Activated naive CD8-positive, alpha-beta T cell treated with anti-CD3 and anti-CD28 coated beads, Interleukin-2, amount 10 ng/mL, durations not matched to agents 7 days and 5 days (primary cell): ENCODE results near the gene ADGRB3. TPM values are rescaled to one million over a fixed set of nuclear protein-coding genes. Genes with fewer than 3 reads are reported as not detected.
"Not testable (repeated sequence)": the region's sequence is repeated elsewhere in the genome, so short reads cannot be mapped to it uniquely, and the experiment has no call there.

Source experiments
- ATAC-seq: fragments of 150-1000 bp; cut with Tn5 transposase; one replicate; pipeline ENCODE4 v1.10.0; 2021; ENCODE audit warnings: low read depth, moderate library complexity
- POLR2A ChIA-PET: fragments of 350-600 bp; sonication (Branson Sonifier 250); formaldehyde crosslinking; loops from one replicate; lab custom pipeline; 2021; ENCODE audit warnings: antibody characterized with exemption; lab: Charles Lee
- DNase-seq: peaks from one replicate; pipeline ENCODE4 v3.0.0; 2021
- H3K27ac Mint-ChIP-seq: one replicate; pipeline ENCODE4 v1.8.0; 2022; ENCODE audit warnings: mild to moderate bottlenecking, mixed read lengths
- H3K27me3 Mint-ChIP-seq: one replicate; pipeline ENCODE4 v1.8.0; 2022; ENCODE audit warnings: mild to moderate bottlenecking, moderate library complexity, mixed read lengths
- H3K36me3 Mint-ChIP-seq: one replicate; pipeline ENCODE4 v1.8.0; 2021; ENCODE audit warnings: mild to moderate bottlenecking, mixed read lengths
- H3K4me1 Mint-ChIP-seq: one replicate; pipeline ENCODE4 v1.8.0; 2021; ENCODE audit warnings: mixed read lengths
- H3K4me3 Mint-ChIP-seq: one replicate; pipeline ENCODE4 v1.8.0; 2022; ENCODE audit warnings: mild to moderate bottlenecking, moderate library complexity, mixed read lengths
- H3K9me3 Mint-ChIP-seq: one replicate; pipeline ENCODE4 v1.8.0; 2021; ENCODE audit warnings: mixed read lengths
- total RNA-seq, 2 experiments: library from RNA; stranded (reverse); gene quantifications; one replicate each; pipeline ENCODE4 v1.2.3, GENCODE V29; 2021

The ADGRB3 gene
- total RNA-seq, 2 experiments from 2014 or later, result not detected

- no peak overlapping the region for H3K4me3 Mint-ChIP-seq
- no peaks in the 10 kb centered on the region for H3K27me3 Mint-ChIP-seq
- no peak for ATAC-seq
Measured at GRCh38 chr6:68875403-68875802, 240.3 kb downstream of the ADGRB3 start.

GRCh38 chr6:68876792-68877493 is 241.9 kb downstream of the ADGRB3 start:
- no peaks in the 10 kb centered on the region for H3K4me1 Mint-ChIP-seq
- H3K27me3 Mint-ChIP-seq, result no peaks in the 10 kb centered on the region
- H3K27ac Mint-ChIP-seq, result no peak overlapping the region
- H3K9me3 Mint-ChIP-seq, result no peaks in the 10 kb centered on the region
- DNase-seq, result no peak
- no peaks in the 10 kb centered on the region for H3K36me3 Mint-ChIP-seq
- no peak overlapping the region for H3K4me3 Mint-ChIP-seq
- POLR2A ChIA-PET, result no interaction called here
- no peak for ATAC-seq

More at GRCh38 chr6:68875403-68875802, 240.3 kb downstream of the ADGRB3 start:
- Mint-ChIP-seq H3K36me3 (no peaks in the 10 kb centered on the region), H3K27ac (no peak overlapping the region), H3K4me1 (no peaks in the 10 kb centered on the region), H3K9me3 (no peaks in the 10 kb centered on the region)
- DNase-seq, result no peak
- POLR2A ChIA-PET, result no interaction called here

GRCh38 chr6:68880050-68880813 is 245.2 kb downstream of the ADGRB3 start:
- Mint-ChIP-seq H3K4me3 (no peak overlapping the region), H3K27me3 (no peaks in the 10 kb centered on the region), H3K36me3 (no peaks in the 10 kb centered on the region), H3K27ac (no peak overlapping the region), H3K4me1 (no peaks in the 10 kb centered on the region), H3K9me3 (no peaks in the 10 kb centered on the region)
- POLR2A ChIA-PET, result no interaction called here
- DNase-seq, result no peak
- ATAC-seq, result no peak

DNA sequence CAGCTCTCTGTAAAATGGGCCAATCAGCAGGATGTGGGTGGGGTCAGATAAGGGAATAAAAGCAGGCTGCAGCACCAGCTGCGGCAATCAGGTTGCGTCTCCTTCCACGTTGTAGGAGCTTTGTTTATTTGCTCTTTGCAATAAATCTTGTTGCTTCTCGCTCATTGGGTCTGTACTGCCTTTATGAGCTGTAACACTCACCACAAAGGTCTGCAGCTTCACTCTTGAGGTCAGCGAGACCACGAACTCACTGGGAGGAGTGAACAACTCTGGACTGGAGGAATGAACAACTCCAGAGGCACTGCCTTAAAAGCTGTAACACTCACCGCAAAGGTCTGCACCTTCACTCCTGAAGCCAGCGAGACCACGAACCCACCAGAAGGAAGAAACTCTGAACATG is 248.2 kb downstream of the ADGRB3 start:
- ATAC-seq, H3K4me3 Mint-ChIP-seq, H3K4me1 Mint-ChIP-seq, DNase-seq, H3K9me3 Mint-ChIP-seq, H3K27me3 Mint-ChIP-seq, POLR2A ChIA-PET, H3K27ac Mint-ChIP-seq, H3K36me3 Mint-ChIP-seq: not testable (repeated sequence)

- DNase-seq, result no peak
- H3K4me1 Mint-ChIP-seq, result no peaks in the 10 kb centered on the region
- POLR2A ChIA-PET, result no interaction called here
- H3K9me3 Mint-ChIP-seq, result no peaks in the 10 kb centered on the region
- ATAC-seq, result no peak
- no peaks in the 10 kb centered on the region for H3K36me3 Mint-ChIP-seq
- H3K27ac Mint-ChIP-seq, result no peak overlapping the region
- H3K27me3 Mint-ChIP-seq, result no peaks in the 10 kb centered on the region
- H3K4me3 Mint-ChIP-seq, result no peak overlapping the region
Measured at GRCh38 chr6:68891419-68891818, 256.3 kb downstream of the ADGRB3 start.

GRCh38 chr6:68892452-68892851 is 257.4 kb downstream of the ADGRB3 start:
- ATAC-seq (no peak), DNase-seq (no peak)
- Mint-ChIP-seq H3K9me3 (no peaks in the 10 kb centered on the region), H3K4me1 (no peaks in the 10 kb centered on the region), H3K4me3 (no peak overlapping the region), H3K36me3 (no peaks in the 10 kb centered on the region), H3K27me3 (no peaks in the 10 kb centered on the region), H3K27ac (no peak overlapping the region)
- POLR2A ChIA-PET, result no interaction called here

- DNase-seq, result no peak
- no peaks in the 10 kb centered on the region for H3K27me3 Mint-ChIP-seq
- no peak overlapping the region for H3K27ac Mint-ChIP-seq
- POLR2A ChIA-PET, result no interaction called here
- no peak overlapping the region for H3K4me3 Mint-ChIP-seq
- ATAC-seq, result no peak
- no peaks in the 10 kb centered on the region for H3K36me3 Mint-ChIP-seq
- H3K4me1 Mint-ChIP-seq, result no peaks in the 10 kb centered on the region
- no peaks in the 10 kb centered on the region for H3K9me3 Mint-ChIP-seq
Measured at GRCh38 chr6:68895929-68896328, 260.8 kb downstream of the ADGRB3 start.

GRCh38 chr6:68901044-68901443 is 266.0 kb downstream of the ADGRB3 start:
- Mint-ChIP-seq H3K36me3 (no peaks in the 10 kb centered on the region), H3K4me3 (no peak overlapping the region), H3K4me1 (no peaks in the 10 kb centered on the region), H3K27me3 (no peaks in the 10 kb centered on the region), H3K27ac (no peak overlapping the region), H3K9me3 (no peaks in the 10 kb centered on the region)
- ATAC-seq (no peak), DNase-seq (no peak)
- POLR2A ChIA-PET, result no interaction called here

DNA sequence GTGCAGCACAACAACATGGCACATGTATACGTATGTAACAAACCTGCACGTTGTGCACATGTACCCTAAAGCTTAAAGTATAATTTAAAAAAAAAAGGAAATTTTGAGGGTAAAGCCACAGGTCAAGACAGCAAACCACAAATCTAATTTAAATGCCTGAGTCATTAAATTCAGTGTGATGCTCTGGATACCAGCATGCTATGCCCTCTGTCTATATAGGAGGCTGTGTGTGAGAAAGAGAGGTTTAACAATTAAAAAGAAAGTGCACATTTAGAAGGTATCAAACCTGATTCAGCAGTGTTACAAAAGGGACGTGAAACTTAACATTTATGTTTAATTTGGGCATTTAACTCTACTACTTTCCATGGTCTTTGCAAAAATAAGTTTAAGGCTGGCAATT is 276.3 kb downstream of the ADGRB3 start:
- H3K4me1 Mint-ChIP-seq, result no peaks in the 10 kb centered on the region
- no peaks in the 10 kb centered on the region for H3K27me3 Mint-ChIP-seq
- H3K36me3 Mint-ChIP-seq, result no peaks in the 10 kb centered on the region
- no peak overlapping the region for H3K27ac Mint-ChIP-seq
- peaks cover 1% of the 10 kb centered on the region for H3K9me3 Mint-ChIP-seq
- no peak for DNase-seq
- POLR2A ChIA-PET, result no interaction called here
- no peak for ATAC-seq
- no peak overlapping the region for H3K4me3 Mint-ChIP-seq

GRCh38 chr6:68911811-68912210 is 276.7 kb downstream of the ADGRB3 start:
- no peak overlapping the region for H3K4me3 Mint-ChIP-seq
- POLR2A ChIA-PET, result no interaction called here
- H3K27ac Mint-ChIP-seq, result no peak overlapping the region
- no peaks in the 10 kb centered on the region for H3K4me1 Mint-ChIP-seq
- no peaks in the 10 kb centered on the region for H3K27me3 Mint-ChIP-seq
- H3K9me3 Mint-ChIP-seq, result peaks cover 1% of the 10 kb centered on the region
- no peaks in the 10 kb centered on the region for H3K36me3 Mint-ChIP-seq
- no peak for ATAC-seq
- DNase-seq, result no peak

GRCh38 chr6:68912805-68913204 is 277.7 kb downstream of the ADGRB3 start:
- H3K4me1 Mint-ChIP-seq, H3K27ac Mint-ChIP-seq, H3K27me3 Mint-ChIP-seq, DNase-seq, H3K36me3 Mint-ChIP-seq, POLR2A ChIA-PET, H3K9me3 Mint-ChIP-seq, H3K4me3 Mint-ChIP-seq, ATAC-seq: not testable (repeated sequence)

GRCh38 chr6:68915586-68915985 is 280.5 kb downstream of the ADGRB3 start:
- no peaks in the 10 kb centered on the region for H3K36me3 Mint-ChIP-seq
- DNase-seq (no peak), ATAC-seq (no peak)
- POLR2A ChIA-PET, result no interaction called here
- peaks cover 1% of the 10 kb centered on the region for H3K9me3 Mint-ChIP-seq
- H3K4me1 Mint-ChIP-seq, result no peaks in the 10 kb centered on the region
- H3K27me3 Mint-ChIP-seq, result no peaks in the 10 kb centered on the region
- H3K4me3 Mint-ChIP-seq, result no peak overlapping the region
- H3K27ac Mint-ChIP-seq, result no peak overlapping the region

DNA sequence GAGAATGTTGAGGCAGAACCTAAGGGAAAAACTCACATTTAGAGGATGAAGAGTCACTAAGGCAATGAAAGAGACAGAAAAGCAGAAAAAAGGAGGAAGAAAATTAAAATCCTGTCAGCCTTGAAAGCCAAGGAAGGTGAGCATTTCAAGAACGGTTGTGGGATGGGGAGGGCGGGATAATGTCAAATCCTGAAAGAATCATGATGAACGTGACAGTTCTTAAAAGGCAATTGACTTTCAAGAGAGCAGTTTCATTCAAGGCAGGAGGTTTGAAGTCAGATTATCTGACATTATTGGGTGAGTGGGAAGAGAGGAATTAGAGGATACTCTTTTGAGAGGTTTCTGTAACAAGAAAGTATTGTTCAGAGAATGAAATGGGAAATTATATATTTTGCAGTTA is 284.5 kb downstream of the ADGRB3 start:
- Mint-ChIP-seq H3K4me1 (no peaks in the 10 kb centered on the region), H3K4me3 (no peak overlapping the region), H3K27ac (no peak overlapping the region), H3K9me3 (peaks cover 1% of the 10 kb centered on the region), H3K27me3 (no peaks in the 10 kb centered on the region), H3K36me3 (no peaks in the 10 kb centered on the region)
- POLR2A ChIA-PET, result no interaction called here
- no peak for DNase-seq
- no peak for ATAC-seq

DNA sequence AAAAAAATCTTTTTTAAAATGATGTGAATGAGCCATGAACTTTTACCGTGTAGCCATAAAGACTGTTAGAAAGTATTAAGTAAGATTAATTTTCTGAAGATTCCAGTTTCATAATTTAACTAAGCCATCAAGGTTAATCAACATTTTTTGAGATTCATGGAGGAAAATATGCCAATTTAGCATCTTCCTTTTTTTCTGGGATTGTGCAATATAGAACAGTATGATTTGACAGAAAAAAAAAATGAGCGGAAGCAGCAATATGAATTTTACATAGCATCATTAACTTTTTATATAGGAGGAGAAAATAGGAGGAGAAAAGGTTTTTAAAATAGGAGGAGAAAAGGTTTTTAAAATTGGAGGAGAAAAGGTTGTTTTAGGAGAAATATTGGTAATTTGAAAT is 306.3 kb downstream of the ADGRB3 start:
- Mint-ChIP-seq H3K4me3 (no peak overlapping the region), H3K27ac (no peak overlapping the region), H3K9me3 (no peaks in the 10 kb centered on the region), H3K27me3 (no peaks in the 10 kb centered on the region), H3K36me3 (no peaks in the 10 kb centered on the region), H3K4me1 (no peaks in the 10 kb centered on the region)
- DNase-seq (no peak), ATAC-seq (no peak)
- POLR2A ChIA-PET, result no interaction called here
